Measurements from ENCODE around the gene MT1A.

DNA sequence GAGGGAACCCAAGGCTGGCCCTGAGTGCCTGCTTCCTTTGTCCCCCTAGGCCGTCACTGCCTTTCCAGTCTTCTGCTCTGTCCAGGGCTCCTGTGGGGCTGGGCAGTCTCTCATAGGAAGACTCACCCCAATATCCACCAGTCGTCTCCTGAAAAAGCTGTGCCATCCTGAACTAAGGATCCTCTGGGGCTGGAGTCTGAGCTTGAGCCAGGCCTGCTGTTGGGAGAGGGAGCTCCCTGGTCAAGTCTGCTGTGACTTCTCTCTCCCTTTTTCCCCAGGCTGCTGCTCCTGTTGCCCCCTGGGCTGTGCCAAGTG lies 32.1 kb downstream of the MT1A start:
- TF ChIP-seq EZH2 (IDR thresholded peaks at IDR 0.05; ENCODE audit: borderline replicate concordance): peak; percentile 38
- TF ChIP-seq, protein P1, sequence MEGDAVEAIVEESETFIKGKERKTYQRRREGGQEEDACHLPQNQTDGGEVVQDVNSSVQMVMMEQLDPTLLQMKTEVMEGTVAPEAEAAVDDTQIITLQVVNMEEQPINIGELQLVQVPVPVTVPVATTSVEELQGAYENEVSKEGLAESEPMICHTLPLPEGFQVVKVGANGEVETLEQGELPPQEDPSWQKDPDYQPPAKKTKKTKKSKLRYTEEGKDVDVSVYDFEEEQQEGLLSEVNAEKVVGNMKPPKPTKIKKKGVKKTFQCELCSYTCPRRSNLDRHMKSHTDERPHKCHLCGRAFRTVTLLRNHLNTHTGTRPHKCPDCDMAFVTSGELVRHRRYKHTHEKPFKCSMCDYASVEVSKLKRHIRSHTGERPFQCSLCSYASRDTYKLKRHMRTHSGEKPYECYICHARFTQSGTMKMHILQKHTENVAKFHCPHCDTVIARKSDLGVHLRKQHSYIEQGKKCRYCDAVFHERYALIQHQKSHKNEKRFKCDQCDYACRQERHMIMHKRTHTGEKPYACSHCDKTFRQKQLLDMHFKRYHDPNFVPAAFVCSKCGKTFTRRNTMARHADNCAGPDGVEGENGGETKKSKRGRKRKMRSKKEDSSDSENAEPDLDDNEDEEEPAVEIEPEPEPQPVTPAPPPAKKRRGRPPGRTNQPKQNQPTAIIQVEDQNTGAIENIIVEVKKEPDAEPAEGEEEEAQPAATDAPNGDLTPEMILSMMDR (IDR thresholded peaks at IDR 0.05; ENCODE audit: poor library complexity): no peak
